Neutrophil (primary cell): ENCODE measurements around the gene ATXN7L3.
"Not testable (repeated sequence)": the region's sequence is repeated elsewhere in the genome, so short reads cannot be mapped to it uniquely, and the experiment has no call there.

Experiments
- H3K27ac ChIP-seq: fragments of 200-600 bp; sonication (generic); 2 replicates; pipeline ENCODE4 v1.5.1; 2016; ENCODE audit warnings: mild to moderate bottlenecking, moderate library complexity
- H3K27me3 ChIP-seq: fragments of 200-600 bp; sonication (generic); 2 replicates; pipeline ENCODE4 v1.6.0; 2016; ENCODE audit warnings: mild to moderate bottlenecking
- H3K36me3 ChIP-seq: fragments of 200-600 bp; sonication (generic); 2 replicates; pipeline ENCODE4 v1.5.1; 2017
- H3K4me1 ChIP-seq, 2 experiments: fragments of 200-600 bp in 1 of 2; sonication (generic) in 1 of 2; 1 replicate in 1 of 2; 2 replicates in 1 of 2; pipeline versions ENCODE4 v1.5.1 to v1.6.1; 2013 to 2016; ENCODE audit warnings: low read depth in 1 of 2, low read length in 1 of 2, mild to moderate bottlenecking in 1 of 2, moderate library complexity in 1 of 2; ENCODE audit not compliant: control insufficient read depth in 1 of 2, insufficient read depth in 1 of 2
- H3K4me3 ChIP-seq, 2 experiments: fragments of 200-600 bp in 1 of 2; sonication (generic) in 1 of 2; 1 replicate in 1 of 2; 2 replicates in 1 of 2; pipeline ENCODE4 v1.5.1; 2013 to 2016; ENCODE audit warnings: low read depth in 1 of 2, low read length in 1 of 2, mild to moderate bottlenecking in 1 of 2, moderate library complexity in 1 of 2
- H3K9me3 ChIP-seq: fragments of 200-600 bp; sonication (generic); 2 replicates; pipeline ENCODE4 v1.5.1; 2016
- CTCF ChIP-seq: fragments of 200-600 bp; sonication (generic); IDR thresholded peaks from 2 replicates; pipeline ENCODE4 v1.5.1; 2016; ENCODE audit warnings: antibody characterized with exemption

ATXN7L3 gene

GRCh38 chr17:44199553-44200477 is at the start of gene ATXN7L3:
TSS of gene ATXN7L3 (minus strand) at chr17:44199884. CDS start at chr17:44198070, 1,814 bp downstream.
- Histone ChIP-seq H3K27ac (peak within 1 kb of the TSS; percentile 100), H3K4me3 (peak within 1 kb of the TSS; percentile 80 to 93), H3K4me1 (peaks cover 43 to 50% of the 10 kb centered on the region in 2 experiments), H3K9me3 (no peaks in the 10 kb centered on the region), H3K36me3 (peaks cover 28% of the 10 kb centered on the region), H3K27me3 (no peaks in the 10 kb centered on the region)
- TF ChIP-seq CTCF, result peak; percentile 43

GRCh38 chr17:44247876-44248736 is 48.4 kb upstream of the ATXN7L3 start:
- no peak overlapping the region for H3K4me3 ChIP-seq
- no peak for TF ChIP-seq CTCF
- no peaks in the 10 kb centered on the region for H3K9me3 ChIP-seq
- H3K36me3 ChIP-seq, result no peaks in the 10 kb centered on the region
- no peaks in the 10 kb centered on the region for H3K27me3 ChIP-seq
- no peaks in the 10 kb centered on the region for H3K4me1 ChIP-seq
- H3K27ac ChIP-seq, result no peak overlapping the region

- H3K4me1 ChIP-seq, result no peaks in the 10 kb centered on the region
- H3K27ac ChIP-seq, result no peak overlapping the region
- H3K36me3 ChIP-seq, result no peaks in the 10 kb centered on the region
- H3K4me3 ChIP-seq, result no peak overlapping the region
- TF ChIP-seq CTCF, result no peak
- no peaks in the 10 kb centered on the region for H3K9me3 ChIP-seq
- H3K27me3 ChIP-seq, result no peaks in the 10 kb centered on the region
These were observed 47.8 kb upstream of the ATXN7L3 start for GRCh38 chr17:44247440-44247841.

GRCh38 chr17:44241106-44241624 is 41.5 kb upstream of the ATXN7L3 start:
- Histone ChIP-seq H3K4me1 (no peaks in the 10 kb centered on the region), H3K4me3 (no peak overlapping the region), H3K9me3 (no peaks in the 10 kb centered on the region), H3K36me3 (no peaks in the 10 kb centered on the region), H3K27ac (no peak overlapping the region), H3K27me3 (peaks cover 8% of the 10 kb centered on the region)
- TF ChIP-seq CTCF, result no peak

- not testable (repeated sequence) for H3K27ac ChIP-seq, H3K36me3 ChIP-seq, H3K4me3 ChIP-seq, H3K9me3 ChIP-seq, H3K4me1 ChIP-seq
- peaks cover 13% of the 10 kb centered on the region for H3K27me3 ChIP-seq
These were observed 38.2 kb upstream of the ATXN7L3 start for GRCh38 chr17:44237886-44238285.
